Measurements from ENCODE around the gene MAP2K7.
A peak's percentile ranks its signal among the peaks of the same experiment; 100 is the strongest.

The MAP2K7 gene

GRCh38 chr19:7921302-7921966 lies 17.8 kb downstream of the MAP2K7 start:
- no peak for TF ChIP-seq CTCF (conservative IDR thresholded peaks at IDR 0.05; ENCODE audit: control insufficient read depth, insufficient read depth, low read depth, low read length)
- peak overlapping the region; percentile 64 for H3K4me3 ChIP-seq (ENCODE audit: control insufficient read depth, low read depth, low read length)

GRCh38 chr19:7921967-7922835 lies 18.5 kb downstream of the MAP2K7 start:
- H3K4me3 ChIP-seq (ENCODE audit: control insufficient read depth, low read depth, low read length): peak overlapping the region; percentile 64
- no peak for TF ChIP-seq CTCF (conservative IDR thresholded peaks at IDR 0.05; ENCODE audit: control insufficient read depth, insufficient read depth, low read depth, low read length)
- DNase-seq (ENCODE audit: low read depth): no peak

More at GRCh38 chr19:7921302-7921966, 17.8 kb downstream of the MAP2K7 start:
- no peak for DNase-seq (ENCODE audit: low read depth)

GRCh38 chr19:7922836-7923195 lies 19.1 kb downstream of the MAP2K7 start:
- no peak overlapping the region for H3K4me3 ChIP-seq (ENCODE audit: control insufficient read depth, low read depth, low read length)
- DNase-seq (ENCODE audit: low read depth): no peak
- TF ChIP-seq CTCF (conservative IDR thresholded peaks at IDR 0.05; ENCODE audit: control insufficient read depth, insufficient read depth, low read depth, low read length): no peak

GRCh38 chr19:7923295-7924191 lies 19.9 kb downstream of the MAP2K7 start:
- TF ChIP-seq CTCF (conservative IDR thresholded peaks at IDR 0.05; ENCODE audit: control insufficient read depth, insufficient read depth, low read depth, low read length): no peak
- no peak overlapping the region for H3K4me3 ChIP-seq (ENCODE audit: control insufficient read depth, low read depth, low read length)
- no peak for DNase-seq (ENCODE audit: low read depth)

- TF ChIP-seq CTCF (conservative IDR thresholded peaks at IDR 0.05; ENCODE audit: control insufficient read depth, insufficient read depth, low read depth, low read length): no peak
- H3K4me3 ChIP-seq (ENCODE audit: control insufficient read depth, low read depth, low read length): no peak overlapping the region
- no peak for DNase-seq (ENCODE audit: low read depth)
Observed at GRCh38 chr19:7924241-7924640, 20.6 kb downstream of the MAP2K7 start.

GRCh38 chr19:7924651-7925170 lies 21.0 kb downstream of the MAP2K7 start:
- no peak overlapping the region for H3K4me3 ChIP-seq (ENCODE audit: control insufficient read depth, low read depth, low read length)
- no peak for TF ChIP-seq CTCF (conservative IDR thresholded peaks at IDR 0.05; ENCODE audit: control insufficient read depth, insufficient read depth, low read depth, low read length)
- DNase-seq (ENCODE audit: low read depth): no peak

All from fibroblast of mammary gland (primary cell).